T-helper 9 cell (primary cell): Measurements from ENCODE around the gene ADGRG2.

Experiments used
- DNase-seq: peaks from one replicate; pipeline ENCODE4 v3.0.0-alpha.2; 2020

ADGRG2 gene

GRCh38 chrX:18946611-18947010 lies 175.7 kb downstream of the ADGRG2 start:
- no peak for DNase-seq

DNA sequence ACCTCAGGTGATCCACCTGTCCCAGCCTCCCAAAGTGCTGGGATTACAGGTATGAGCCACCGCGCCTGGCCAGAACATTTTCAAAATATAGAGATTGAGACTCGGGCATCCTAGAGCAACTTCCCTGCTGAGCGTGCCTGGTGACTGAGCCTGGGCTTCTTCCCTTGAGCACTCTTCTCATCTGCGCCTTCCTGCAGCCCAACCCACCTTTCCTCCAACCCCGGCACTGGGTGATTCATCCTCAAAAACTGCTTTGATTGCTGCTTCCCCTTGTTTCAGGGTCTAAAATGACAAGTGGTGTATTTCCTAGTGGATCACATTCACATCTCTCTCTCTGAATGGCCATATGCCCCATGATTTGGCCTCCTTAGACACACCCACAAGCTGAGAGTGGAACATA lies 176.1 kb downstream of the ADGRG2 start:
- DNase-seq: no peak

DNA sequence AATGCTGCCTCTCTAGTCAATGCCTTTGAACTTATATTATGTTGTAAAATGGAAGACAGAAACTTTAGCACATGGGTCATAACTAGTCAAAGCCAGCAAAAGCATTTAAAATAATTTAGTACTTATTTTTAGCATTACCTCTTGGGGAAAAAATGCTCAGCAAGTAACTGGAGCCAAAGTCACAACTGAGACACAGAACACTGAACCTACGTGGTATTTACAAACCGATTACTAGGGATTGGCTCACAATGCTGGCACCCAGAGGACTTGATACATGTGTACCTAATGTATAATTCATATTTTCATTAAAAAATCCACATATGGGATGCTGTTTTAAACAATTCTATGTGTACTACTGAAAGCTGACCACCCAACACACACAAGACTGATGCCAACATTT lies 176.8 kb downstream of the ADGRG2 start:
- no peak for DNase-seq

DNA sequence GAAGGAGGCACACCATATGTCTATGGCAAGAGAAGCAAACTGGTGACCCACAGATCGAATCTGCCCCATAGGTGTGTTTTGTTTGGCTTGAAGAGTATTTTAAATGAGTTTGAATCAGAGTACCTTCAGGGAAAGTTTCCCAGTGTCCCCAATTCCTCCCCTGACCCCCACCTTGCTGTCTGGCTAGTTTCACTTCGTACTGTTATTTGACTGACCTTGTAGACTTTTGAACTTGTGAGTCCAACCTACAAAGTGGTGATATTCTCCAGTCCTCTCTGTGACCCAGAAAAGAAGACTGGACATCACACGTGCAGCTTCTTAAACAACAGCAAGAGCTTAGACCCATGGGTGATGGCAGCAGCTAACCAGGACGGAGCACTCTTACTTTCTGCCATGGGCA lies 177.8 kb downstream of the ADGRG2 start:
- DNase-seq: no peak

- no peak for DNase-seq
Measured at GRCh38 chrX:18941896-18942295, 180.4 kb downstream of the ADGRG2 start.
